GM18868 (cell line): ENCODE results near the gene NR2F6.
"Not testable (repeated sequence)": the region's sequence is repeated elsewhere in the genome, so short reads cannot be mapped to it uniquely, and the experiment has no call there.

Source experiments
- ATAC-seq: cut with Tn5 transposase; IDR thresholded peaks from one replicate; pipeline ENCODE4 v1.9.1; 2021; ENCODE audit warnings: mild to moderate bottlenecking, moderate library complexity; ENCODE audit not compliant: unreplicated experiment

Gene NR2F6

GRCh38 chr19:17245535-17245984 is at the start of gene NR2F6:
Gene NR2F6, minus strand, starts transcription at chr19:17245919. Its CDS starts 699 bp downstream, at chr19:17245220.
- peak; percentile 6 for ATAC-seq

GRCh38 chr19:17294051-17294891 is 48.6 kb upstream of the NR2F6 start:
- ATAC-seq, result no peak

GRCh38 chr19:17293605-17294004 is 47.9 kb upstream of the NR2F6 start:
- ATAC-seq, result no peak

- peak; percentile 86 for ATAC-seq
Observed at GRCh38 chr19:17292301-17293074, 46.8 kb upstream of the NR2F6 start.

GRCh38 chr19:17289489-17289888 is 43.8 kb upstream of the NR2F6 start:
- ATAC-seq, result no peak

- ATAC-seq, result no peak
Observed at GRCh38 chr19:17286752-17287151, 41.0 kb upstream of the NR2F6 start.

- ATAC-seq, result no peak
Observed at GRCh38 chr19:17286263-17286662, 40.5 kb upstream of the NR2F6 start.

GRCh38 chr19:17285415-17286135 is 39.9 kb upstream of the NR2F6 start:
- ATAC-seq, result no peak

GRCh38 chr19:17283504-17283996 is 37.8 kb upstream of the NR2F6 start:
- no peak for ATAC-seq

- ATAC-seq, result no peak
Observed at GRCh38 chr19:17282488-17283125, 36.9 kb upstream of the NR2F6 start.

- ATAC-seq, result no peak
Observed at GRCh38 chr19:17281391-17282304, 35.9 kb upstream of the NR2F6 start, which contains the start of gene ANKLE1. Gene ANKLE1, plus strand, starts transcription at chr19:17281901. Its CDS starts 20 bp downstream, at chr19:17281921.

GRCh38 chr19:17279436-17279835 is 33.7 kb upstream of the NR2F6 start:
- ATAC-seq, result no peak

GRCh38 chr19:17275441-17276175 is 29.9 kb upstream of the NR2F6 start:
- no peak for ATAC-seq

- not testable (repeated sequence) for ATAC-seq
Observed at GRCh38 chr19:17274892-17275291, 29.2 kb upstream of the NR2F6 start.

GRCh38 chr19:17268754-17269153 is 23.0 kb upstream of the NR2F6 start:
- no peak for ATAC-seq

- ATAC-seq, result peak; percentile 88
Observed at GRCh38 chr19:17266975-17267788, 21.5 kb upstream of the NR2F6 start, which contains the start of gene BABAM1. Gene BABAM1, plus strand, starts transcription at chr19:17267443. Its CDS starts 1,364 bp downstream, at chr19:17268807.

GRCh38 chr19:17266589-17266974 is 20.9 kb upstream of the NR2F6 start:
- ATAC-seq, result no peak

GRCh38 chr19:17266026-17266425 is 20.3 kb upstream of the NR2F6 start:
- no peak for ATAC-seq
